Measurements from ENCODE around the gene HOXD11. TPM values are rescaled to one million over a fixed set of nuclear protein-coding genes. Genes with fewer than 3 reads are reported as not detected.

HOXD11 gene
- total RNA-seq, 1 experiment from 2014 or later: not detected

DNA sequence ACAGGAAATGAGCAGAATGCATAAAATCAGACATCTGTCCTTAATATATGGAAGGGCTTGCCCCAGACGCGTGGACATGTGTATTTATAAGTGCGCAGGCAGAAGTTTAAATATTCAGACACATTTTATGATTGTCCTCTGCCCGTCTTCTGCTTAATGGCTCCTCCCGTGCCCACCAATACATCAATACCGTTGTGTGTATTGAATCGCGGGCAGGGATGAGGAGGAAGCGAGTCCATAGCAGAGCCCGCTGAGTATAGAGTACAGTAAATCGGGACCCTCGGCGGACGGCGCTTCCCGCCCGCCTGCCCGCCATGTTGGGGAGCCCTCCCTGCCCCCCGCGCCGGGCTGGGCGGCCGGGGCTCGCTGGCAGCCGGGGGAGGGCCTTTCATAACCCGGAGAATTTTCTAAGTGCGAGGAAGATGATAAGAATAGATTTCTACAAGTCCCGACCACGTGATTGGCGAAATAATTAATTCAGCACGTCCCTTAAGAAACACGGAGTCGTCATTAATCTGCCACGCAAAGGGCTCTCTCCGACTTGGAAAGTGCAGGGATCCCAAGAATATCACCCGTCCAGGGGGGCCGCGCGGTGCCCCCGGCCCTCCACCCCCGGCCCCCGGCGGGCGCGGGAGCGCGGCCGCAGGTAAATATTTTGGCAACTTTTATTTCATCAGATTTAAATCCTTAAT lies 49.9 kb downstream of the HOXD11 start, which contains the start of gene HOXD3:
Gene HOXD3, plus strand, starts transcription at position 501 of the 692 bp plus-strand sequence. CDS start 11,808 bp downstream, outside the sequence.
- Mint-ChIP-seq H3K4me1 (ENCODE audit: low read depth, unreplicated experiment) (no peaks in the 10 kb centered on the region), H3K27ac (ENCODE audit: unreplicated experiment) (no peak within 1 kb of the TSS), H3K4me3 (ENCODE audit: low read depth, unreplicated experiment) (no peak within 1 kb of the TSS), H3K27me3 (ENCODE audit: unreplicated experiment) (peaks cover 11% of the 10 kb centered on the region), H3K36me3 (ENCODE audit: insufficient read depth, unreplicated experiment) (no peaks in the 10 kb centered on the region), H3K9me3 (ENCODE audit: low read depth, unreplicated experiment) (peaks cover 2% of the 10 kb centered on the region)
- no peak for DNase-seq
- BruUV-seq (replicated peaks): no TSS peak
- intact Hi-C loops (cut with micrococcal nuclease; ENCODE audit: unreplicated experiment): no loop called here
- TF ChIP-seq, protein P1, sequence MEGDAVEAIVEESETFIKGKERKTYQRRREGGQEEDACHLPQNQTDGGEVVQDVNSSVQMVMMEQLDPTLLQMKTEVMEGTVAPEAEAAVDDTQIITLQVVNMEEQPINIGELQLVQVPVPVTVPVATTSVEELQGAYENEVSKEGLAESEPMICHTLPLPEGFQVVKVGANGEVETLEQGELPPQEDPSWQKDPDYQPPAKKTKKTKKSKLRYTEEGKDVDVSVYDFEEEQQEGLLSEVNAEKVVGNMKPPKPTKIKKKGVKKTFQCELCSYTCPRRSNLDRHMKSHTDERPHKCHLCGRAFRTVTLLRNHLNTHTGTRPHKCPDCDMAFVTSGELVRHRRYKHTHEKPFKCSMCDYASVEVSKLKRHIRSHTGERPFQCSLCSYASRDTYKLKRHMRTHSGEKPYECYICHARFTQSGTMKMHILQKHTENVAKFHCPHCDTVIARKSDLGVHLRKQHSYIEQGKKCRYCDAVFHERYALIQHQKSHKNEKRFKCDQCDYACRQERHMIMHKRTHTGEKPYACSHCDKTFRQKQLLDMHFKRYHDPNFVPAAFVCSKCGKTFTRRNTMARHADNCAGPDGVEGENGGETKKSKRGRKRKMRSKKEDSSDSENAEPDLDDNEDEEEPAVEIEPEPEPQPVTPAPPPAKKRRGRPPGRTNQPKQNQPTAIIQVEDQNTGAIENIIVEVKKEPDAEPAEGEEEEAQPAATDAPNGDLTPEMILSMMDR (IDR thresholded peaks at IDR 0.05; ENCODE audit: unreplicated experiment): no peak
- CTCF ChIA-PET: no interaction called here

DNA sequence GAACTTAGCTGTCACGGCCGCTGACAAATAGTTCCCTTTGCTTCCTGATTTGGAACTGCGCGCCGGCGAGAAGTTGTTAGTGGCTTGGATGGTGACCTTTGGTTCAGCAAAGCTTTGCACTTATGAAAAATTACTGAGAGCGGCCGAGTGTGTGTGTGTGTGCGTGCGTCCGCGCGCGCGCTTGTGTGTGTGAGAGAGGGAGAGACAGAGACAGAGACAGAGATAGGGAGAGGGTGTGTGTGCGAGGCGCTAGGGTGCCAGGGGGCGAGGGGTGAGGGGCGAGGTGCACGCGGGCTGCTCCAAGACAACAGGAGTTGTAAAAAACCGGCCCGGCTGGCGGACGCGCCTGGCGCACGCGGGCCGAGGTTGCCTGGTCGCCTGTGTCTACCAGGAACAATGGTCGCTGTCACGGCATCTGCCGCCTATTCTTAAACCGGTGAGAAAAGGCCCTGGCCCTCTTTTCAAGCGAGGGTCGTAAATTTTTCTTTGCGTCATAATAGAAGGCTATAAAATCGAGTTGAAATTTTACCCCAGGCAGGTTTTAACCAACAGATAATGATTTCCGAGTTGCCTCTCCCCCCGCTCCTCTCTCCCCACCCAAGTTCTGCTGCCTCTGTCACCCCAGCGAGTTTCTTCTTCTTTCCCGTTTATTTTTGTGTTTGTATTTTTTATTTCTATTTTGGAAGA lies 50.6 kb downstream of the HOXD11 start:
- intact Hi-C loops (cut with micrococcal nuclease; ENCODE audit: unreplicated experiment): no loop called here
- H3K9me3 Mint-ChIP-seq (ENCODE audit: low read depth, unreplicated experiment): peaks cover 2% of the 10 kb centered on the region
- no peaks in the 10 kb centered on the region for H3K36me3 Mint-ChIP-seq (ENCODE audit: insufficient read depth, unreplicated experiment)
- peaks cover 11% of the 10 kb centered on the region for H3K27me3 Mint-ChIP-seq (ENCODE audit: unreplicated experiment)
- H3K4me1 Mint-ChIP-seq (ENCODE audit: low read depth, unreplicated experiment): no peaks in the 10 kb centered on the region
- H3K4me3 Mint-ChIP-seq (ENCODE audit: low read depth, unreplicated experiment): no peak overlapping the region
- BruUV-seq (replicated peaks): no TSS peak
- H3K27ac Mint-ChIP-seq (ENCODE audit: unreplicated experiment): no peak overlapping the region
- TF ChIP-seq, protein P1 (IDR thresholded peaks at IDR 0.05; ENCODE audit: unreplicated experiment): no peak
- CTCF ChIA-PET: no interaction called here
- DNase-seq: no peak

DNA sequence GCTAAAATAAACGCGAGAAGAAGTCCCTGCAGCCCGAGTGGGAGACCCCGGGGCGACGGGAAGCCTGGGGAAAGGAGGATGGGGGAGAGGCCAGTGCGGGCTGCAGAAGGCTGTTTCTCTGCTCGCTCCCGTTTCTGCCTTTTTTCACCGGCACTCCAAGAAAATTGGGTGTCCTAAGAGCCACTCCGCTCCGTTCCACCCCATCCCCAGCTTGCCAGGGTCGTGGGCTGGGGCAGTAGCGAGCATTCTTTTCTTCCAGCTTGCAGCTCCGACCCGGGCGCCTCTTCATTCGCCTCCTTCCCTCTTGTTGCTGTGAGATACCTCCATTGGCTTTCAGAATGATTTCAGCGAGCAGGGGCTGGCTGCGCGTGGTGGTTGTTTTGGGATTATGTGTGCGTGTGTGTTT lies 51.1 kb downstream of the HOXD11 start:
- no peaks in the 10 kb centered on the region for H3K36me3 Mint-ChIP-seq (ENCODE audit: insufficient read depth, unreplicated experiment)
- no TSS peak for BruUV-seq (replicated peaks)

DNA sequence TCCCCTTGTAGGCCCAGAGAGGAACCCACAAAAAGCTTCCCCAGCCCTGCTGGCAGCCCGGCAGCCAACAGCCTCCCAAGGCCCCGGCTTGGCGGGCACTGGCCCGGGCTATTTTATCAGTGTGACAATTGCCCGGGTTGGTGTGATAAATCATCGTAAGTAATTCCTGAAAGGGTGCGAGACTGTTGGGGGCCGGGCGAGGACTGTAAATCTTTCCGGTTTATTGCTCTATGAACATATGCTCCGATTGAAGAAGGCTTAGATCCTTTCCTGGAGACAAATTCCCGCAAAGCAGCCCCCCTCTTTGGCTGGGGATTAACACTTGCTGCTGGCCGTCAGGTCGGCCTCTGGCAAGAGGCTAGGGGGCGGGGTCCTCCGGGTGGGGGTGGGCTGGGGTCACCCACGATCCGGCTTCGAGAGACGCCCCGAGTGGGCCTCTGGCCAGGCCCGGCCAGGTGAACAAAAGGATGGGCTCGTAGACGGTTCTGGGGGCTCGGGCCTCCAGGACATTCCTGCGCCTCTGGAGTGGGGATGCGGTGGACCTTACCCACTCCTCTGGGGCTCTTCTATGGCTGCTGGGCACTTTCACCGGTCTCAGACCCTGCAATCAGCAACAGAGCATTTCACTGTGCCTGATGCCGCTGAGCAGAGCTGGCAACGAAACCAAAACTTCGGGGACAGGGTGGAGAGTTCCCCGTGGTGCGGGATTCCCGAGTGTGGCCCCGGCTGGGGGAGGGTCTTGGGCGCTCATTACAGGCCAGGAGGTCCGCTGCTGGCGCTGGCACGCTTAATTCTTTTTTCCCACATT lies 52.0 kb downstream of the HOXD11 start:
- H3K27me3 Mint-ChIP-seq (ENCODE audit: unreplicated experiment): peaks cover 21% of the 10 kb centered on the region
- H3K27ac Mint-ChIP-seq (ENCODE audit: unreplicated experiment): no peak overlapping the region
- H3K4me1 Mint-ChIP-seq (ENCODE audit: low read depth, unreplicated experiment): no peaks in the 10 kb centered on the region
- TF ChIP-seq, protein P1 (IDR thresholded peaks at IDR 0.05; ENCODE audit: unreplicated experiment): no peak
- CTCF ChIA-PET: no interaction called here
- no peak for DNase-seq
- H3K36me3 Mint-ChIP-seq (ENCODE audit: insufficient read depth, unreplicated experiment): no peaks in the 10 kb centered on the region
- BruUV-seq (replicated peaks): no TSS peak
- H3K4me3 Mint-ChIP-seq (ENCODE audit: low read depth, unreplicated experiment): no peak overlapping the region
- intact Hi-C loops (cut with micrococcal nuclease; ENCODE audit: unreplicated experiment): no loop called here
- peaks cover 2% of the 10 kb centered on the region for H3K9me3 Mint-ChIP-seq (ENCODE audit: low read depth, unreplicated experiment)

More for the DNA sequence above, 51.1 kb downstream of the HOXD11 start:
- CTCF ChIA-PET: no interaction called here
- H3K27me3 Mint-ChIP-seq (ENCODE audit: unreplicated experiment): peaks cover 12% of the 10 kb centered on the region
- TF ChIP-seq, protein P1 (IDR thresholded peaks at IDR 0.05; ENCODE audit: unreplicated experiment): no peak
- intact Hi-C loops (cut with micrococcal nuclease; ENCODE audit: unreplicated experiment): no loop called here
- DNase-seq: no peak
- no peak overlapping the region for H3K4me3 Mint-ChIP-seq (ENCODE audit: low read depth, unreplicated experiment)
- no peaks in the 10 kb centered on the region for H3K4me1 Mint-ChIP-seq (ENCODE audit: low read depth, unreplicated experiment)
- peaks cover 2% of the 10 kb centered on the region for H3K9me3 Mint-ChIP-seq (ENCODE audit: low read depth, unreplicated experiment)
- no peak overlapping the region for H3K27ac Mint-ChIP-seq (ENCODE audit: unreplicated experiment)

Small RNA genes lying within 50 kb of the gene (microRNA-seq; reads per million reads assigned to microRNA genes)
- 50.3 reads per million, percentile 56 among the genes with 10 or more reads in this experiment for gene MIR10B

Other genes starting within 250 kb of the HOXD11 start
- 24.6 and 31.1 TPM in 2 replicates for gene LNPK, start 105.0 kb upstream of the HOXD11 start, total RNA-seq (2022)
- not detected in 2 replicates for gene EVX2, start 23.3 kb upstream of the HOXD11 start, total RNA-seq (2022)
- gene HOXD13, start 14.6 kb upstream of the HOXD11 start, total RNA-seq (2022): not detected in 2 replicates
- not detected in 2 replicates for gene HOXD12, start 7.5 kb upstream of the HOXD11 start, total RNA-seq (2022)
- gene HOXD10, start 9.5 kb downstream of the HOXD11 start, total RNA-seq (2022): not detected in 2 replicates
- not detected in 2 replicates for gene HOXD9, start 15.4 kb downstream of the HOXD11 start, total RNA-seq (2022)
- gene HOXD8, start 22.4 kb downstream of the HOXD11 start, total RNA-seq (2022): not detected in 2 replicates
- gene HOXD4, start 44.3 kb downstream of the HOXD11 start, total RNA-seq (2022): not detected in 2 replicates
- not detected in 2 replicates for gene HOXD3, start 50.0 kb downstream of the HOXD11 start, total RNA-seq (2022)
- not detected in 2 replicates for gene HOXD1, start 81.4 kb downstream of the HOXD11 start, total RNA-seq (2022)
- gene MTX2, start 162.2 kb downstream of the HOXD11 start, total RNA-seq (2022): 36.0 and 44.7 TPM in 2 replicates